Uterus (tissue), 4 donors: Measurements from ENCODE around the gene TTC16. TPM values are rescaled to one million over a fixed set of nuclear protein-coding genes. Genes with fewer than 3 reads are reported as not detected.
"Not testable (repeated sequence)": the region's sequence is repeated elsewhere in the genome, so short reads cannot be mapped to it uniquely, and the experiment has no call there.

Source experiments
- DNase-seq, 2 donors: peaks; one replicate each; pipeline ENCODE4 v3.0.0-alpha.2; 2019 to 2020
- H3K27ac ChIP-seq, 2 donors: fragments of 200-600 bp; sonication (generic); 1 replicate in 1 of 2; 2 replicates in 1 of 2; pipeline ENCODE4 v1.5.1; 2016 to 2018
- H3K27me3 ChIP-seq, 2 donors: fragments of 200-600 bp; sonication (generic); one replicate each; pipeline ENCODE4 v1.5.1; 2018 to 2019; ENCODE audit warnings: control low read depth in 1 of 2
- H3K36me3 ChIP-seq, 2 donors: fragments of 200-600 bp; sonication (generic); one replicate each; pipeline ENCODE4 v1.5.1; 2019; ENCODE audit warnings: control low read depth in 1 of 2
- H3K4me1 ChIP-seq, 2 donors: fragments of 200-600 bp; sonication (generic); one replicate each; pipeline ENCODE4 v1.5.1; 2018 to 2019; ENCODE audit warnings: control low read depth in 1 of 2
- H3K4me3 ChIP-seq, 2 donors: fragments of 200-600 bp; sonication (generic); 1 replicate in 1 of 2; 2 replicates in 1 of 2; pipeline ENCODE4 v1.5.1; 2018 to 2019; ENCODE audit warnings: mild to moderate bottlenecking in 1 of 2
- H3K9me3 ChIP-seq, 2 donors: fragments of 200-600 bp; sonication (generic); one replicate each; pipeline ENCODE4 v1.5.1; 2019; ENCODE audit warnings: control low read depth in 1 of 2
- CTCF ChIP-seq, 4 experiments: fragments of 200-600 bp in 2 of 4; fragments of 450-650 bp in 2 of 4; sonication (generic) in 2 of 4; IDR thresholded peaks; one replicate each; pipeline ENCODE4 v1.5.1; 2016 to 2019; ENCODE audit warnings: antibody characterized with exemption in 4 of 4, mild to moderate bottlenecking in 2 of 4, moderate library complexity in 1 of 4
- POLR2A ChIP-seq, 2 donors: fragments of 450-650 bp; IDR thresholded peaks; one replicate each; pipeline ENCODE4 v1.6.1; 2016; ENCODE audit warnings: antibody characterized with exemption in 2 of 2, mild to moderate bottlenecking in 1 of 2, moderate library complexity in 1 of 2
- intact Hi-C: fragments of 100-400 bp; cut with DNase I; formaldehyde crosslinking; loops from one replicate; pipeline ENCODE4 v1.15.1; 2023; ENCODE audit warnings: low total_unique reads
- total RNA-seq, 4 donors: library from RNA; depleted of rRNA in 3 of 4; stranded (reverse); fragments of >200 nt in 3 of 4; gene quantifications; one replicate each; pipeline versions ENCODE4 v1.1.0 to v1.2.4, GENCODE V29; 2014 to 2023
- donor health status: DM: yes; HTN: yes; CAD: no.

The TTC16 gene
- total RNA-seq, 4 donors from 2014 or later = 0.48 to 12.6 (median 0.67) TPM; not detected in 1

- peaks cover 0 to 8% of the 10 kb centered on the region in 2 donors for H3K27me3 ChIP-seq
- H3K27ac ChIP-seq = no peak overlapping the region
- H3K4me3 ChIP-seq = no peak overlapping the region
- intact Hi-C loops = no loop called here
- H3K36me3 ChIP-seq = no peaks in the 10 kb centered on the region
- TF ChIP-seq CTCF (IDR thresholded peaks at IDR 0.05) = no peak
- TF ChIP-seq POLR2A (IDR thresholded peaks at IDR 0.05) = no peak
- no peaks in the 10 kb centered on the region for H3K9me3 ChIP-seq
- H3K4me1 ChIP-seq = peaks cover 0 to 9% of the 10 kb centered on the region in 2 donors
- no peak for DNase-seq
Observed at GRCh38 chr9:127754099-127755060, 38.5 kb downstream of the TTC16 start.

GRCh38 chr9:127755061-127756060 lies 39.5 kb downstream of the TTC16 start:
- H3K27ac ChIP-seq = peak overlapping the region; percentile 31 to 35
- H3K4me1 ChIP-seq = peaks cover 0 to 9% of the 10 kb centered on the region in 2 donors
- TF ChIP-seq POLR2A (IDR thresholded peaks at IDR 0.05) = no peak
- no peak for TF ChIP-seq CTCF (IDR thresholded peaks at IDR 0.05)
- H3K9me3 ChIP-seq = no peaks in the 10 kb centered on the region
- no peak for DNase-seq
- no peaks in the 10 kb centered on the region for H3K36me3 ChIP-seq
- H3K27me3 ChIP-seq = peaks cover 0 to 8% of the 10 kb centered on the region in 2 donors
- H3K4me3 ChIP-seq = no peak overlapping the region
- intact Hi-C loops = no loop called here

GRCh38 chr9:127756233-127756632 lies 40.4 kb downstream of the TTC16 start:
- no peak overlapping the region for H3K4me3 ChIP-seq
- H3K27me3 ChIP-seq = peaks cover 0 to 8% of the 10 kb centered on the region in 2 donors
- TF ChIP-seq CTCF (IDR thresholded peaks at IDR 0.05) = no peak
- TF ChIP-seq POLR2A (IDR thresholded peaks at IDR 0.05) = no peak

GRCh38 chr9:127756776-127757175 lies 40.9 kb downstream of the TTC16 start:
- DNase-seq, H3K4me1 ChIP-seq, H3K36me3 ChIP-seq, intact Hi-C loops, H3K4me3 ChIP-seq, H3K27ac ChIP-seq, H3K9me3 ChIP-seq, H3K27me3 ChIP-seq: not testable (repeated sequence)

More at GRCh38 chr9:127756233-127756632, 40.4 kb downstream of the TTC16 start:
- H3K4me1 ChIP-seq = peaks cover 0 to 9% of the 10 kb centered on the region in 2 donors
- intact Hi-C loops = no loop called here
- no peaks in the 10 kb centered on the region for H3K9me3 ChIP-seq
- DNase-seq = no peak
- H3K36me3 ChIP-seq = no peaks in the 10 kb centered on the region
- no peak overlapping the region for H3K27ac ChIP-seq

- H3K27me3 ChIP-seq = peaks cover 0 to 8% of the 10 kb centered on the region in 2 donors
- H3K9me3 ChIP-seq = no peaks in the 10 kb centered on the region
- no peak overlapping the region for H3K27ac ChIP-seq
Observed at GRCh38 chr9:127758843-127759242, 43.0 kb downstream of the TTC16 start.

More at GRCh38 chr9:127758843-127759242, 43.0 kb downstream of the TTC16 start:
- Histone ChIP-seq H3K4me1 (peaks cover 0 to 9% of the 10 kb centered on the region in 2 donors), H3K36me3 (no peaks in the 10 kb centered on the region), H3K4me3 (no peak overlapping the region)
- no peak for DNase-seq
- TF ChIP-seq CTCF (IDR thresholded peaks at IDR 0.05) = no peak
- intact Hi-C loops = no loop called here
